GM21390 (cell line): Measurements from ENCODE around the gene CTTN.

Experiments
- ATAC-seq: cut with Tn5 transposase; IDR thresholded peaks from one replicate; pipeline ENCODE4 v1.9.1; 2021; ENCODE audit not compliant: unreplicated experiment

The CTTN gene

DNA sequence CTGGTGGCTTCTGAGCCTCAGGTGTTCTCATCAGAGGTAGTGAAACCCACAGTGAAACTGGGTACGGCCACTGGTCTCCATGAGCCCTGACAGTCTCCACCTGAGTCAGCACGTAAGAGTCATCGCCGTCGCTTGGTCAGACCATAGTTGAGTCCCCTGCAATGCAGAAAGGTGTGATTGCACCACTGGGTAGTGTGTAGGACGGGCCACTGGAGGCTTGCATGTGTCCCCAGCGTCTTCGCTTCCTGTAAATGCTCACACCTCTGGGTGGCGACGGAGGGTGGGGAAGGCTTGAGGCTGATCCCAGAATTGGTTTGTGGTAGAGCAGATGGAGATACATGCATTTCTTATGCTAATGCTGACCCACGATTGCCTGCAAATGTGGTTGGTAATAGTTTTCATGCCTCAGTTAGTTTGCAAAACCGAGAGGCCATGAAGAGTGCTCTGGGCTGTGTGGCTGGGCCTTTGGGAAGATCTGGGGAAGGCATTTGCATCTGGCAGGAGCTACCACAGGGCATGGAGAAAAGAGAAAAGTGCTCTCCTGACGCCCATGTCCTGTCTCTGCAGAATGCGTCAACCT, 26.5 kb downstream of the CTTN start:
- no peak for ATAC-seq

DNA sequence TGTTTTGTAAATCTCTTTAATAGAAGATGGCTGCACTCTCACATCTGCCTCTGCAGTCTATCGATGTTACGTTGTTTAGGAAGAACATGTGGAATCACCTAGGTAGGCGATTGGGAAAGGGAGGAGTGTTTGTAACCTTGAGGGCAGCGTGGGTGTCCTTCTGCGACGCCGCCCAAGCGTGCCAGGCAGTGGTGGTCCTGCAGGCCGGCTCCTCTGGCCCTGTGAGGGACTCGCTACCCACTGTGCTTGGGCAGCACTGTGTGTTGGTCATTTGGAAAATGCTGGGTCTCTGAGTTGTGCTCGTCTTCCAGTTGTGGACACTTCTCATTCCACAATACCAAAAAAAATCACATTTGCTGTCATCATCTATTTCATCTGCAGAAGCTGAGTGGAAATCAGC, 29.1 kb downstream of the CTTN start:
- ATAC-seq: no peak

DNA sequence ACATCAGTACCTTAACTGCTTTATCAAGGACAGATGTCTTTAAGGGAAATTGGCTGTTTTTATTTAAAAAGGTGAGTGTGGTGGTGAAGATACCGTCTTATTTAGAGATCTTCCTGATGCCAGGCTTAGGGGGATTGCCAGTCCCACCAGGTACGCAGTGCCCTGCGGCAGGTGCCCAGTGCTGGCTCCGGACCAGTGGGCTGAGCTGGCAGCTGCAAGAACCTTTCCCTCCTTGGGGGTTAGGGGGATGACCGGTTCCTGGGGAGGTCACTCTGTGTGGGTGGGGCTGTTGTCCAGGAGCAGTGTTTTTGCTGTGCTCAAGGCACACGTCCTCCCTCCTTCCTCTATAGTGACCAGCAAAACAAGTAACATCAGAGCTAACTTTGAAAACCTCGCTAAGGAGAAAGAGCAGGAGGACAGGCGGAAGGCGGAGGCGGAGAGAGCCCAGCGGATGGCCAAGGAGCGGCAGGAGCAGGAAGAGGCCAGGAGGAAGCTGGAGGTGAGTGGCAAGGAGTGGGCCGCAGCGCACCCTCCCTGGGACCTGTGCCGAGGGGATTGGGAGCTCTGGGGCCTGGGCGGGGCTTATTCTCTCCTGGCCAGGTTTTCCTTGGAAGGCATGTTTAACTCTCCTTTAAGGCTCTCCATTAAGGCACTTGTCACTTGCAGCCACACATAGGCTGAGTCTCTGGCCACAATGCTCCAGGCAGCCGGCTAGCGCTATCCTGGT, 30.5 kb downstream of the CTTN start:
- no peak for ATAC-seq

DNA sequence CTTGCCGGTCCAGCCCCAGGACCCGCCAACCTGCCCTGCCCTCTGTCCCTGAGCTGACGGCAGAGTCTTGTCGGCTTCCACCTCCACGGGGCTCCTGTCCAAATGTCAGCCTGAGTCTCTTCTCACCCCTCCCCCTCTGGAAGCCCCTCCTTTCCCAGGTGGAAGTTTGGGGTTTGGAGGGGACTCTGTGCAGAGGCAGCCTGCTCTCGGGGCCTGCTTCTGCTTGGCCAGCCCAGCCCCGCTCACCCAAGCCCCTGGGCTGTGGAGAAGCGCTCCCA, 31.0 kb downstream of the CTTN start:
- ATAC-seq: no peak

DNA sequence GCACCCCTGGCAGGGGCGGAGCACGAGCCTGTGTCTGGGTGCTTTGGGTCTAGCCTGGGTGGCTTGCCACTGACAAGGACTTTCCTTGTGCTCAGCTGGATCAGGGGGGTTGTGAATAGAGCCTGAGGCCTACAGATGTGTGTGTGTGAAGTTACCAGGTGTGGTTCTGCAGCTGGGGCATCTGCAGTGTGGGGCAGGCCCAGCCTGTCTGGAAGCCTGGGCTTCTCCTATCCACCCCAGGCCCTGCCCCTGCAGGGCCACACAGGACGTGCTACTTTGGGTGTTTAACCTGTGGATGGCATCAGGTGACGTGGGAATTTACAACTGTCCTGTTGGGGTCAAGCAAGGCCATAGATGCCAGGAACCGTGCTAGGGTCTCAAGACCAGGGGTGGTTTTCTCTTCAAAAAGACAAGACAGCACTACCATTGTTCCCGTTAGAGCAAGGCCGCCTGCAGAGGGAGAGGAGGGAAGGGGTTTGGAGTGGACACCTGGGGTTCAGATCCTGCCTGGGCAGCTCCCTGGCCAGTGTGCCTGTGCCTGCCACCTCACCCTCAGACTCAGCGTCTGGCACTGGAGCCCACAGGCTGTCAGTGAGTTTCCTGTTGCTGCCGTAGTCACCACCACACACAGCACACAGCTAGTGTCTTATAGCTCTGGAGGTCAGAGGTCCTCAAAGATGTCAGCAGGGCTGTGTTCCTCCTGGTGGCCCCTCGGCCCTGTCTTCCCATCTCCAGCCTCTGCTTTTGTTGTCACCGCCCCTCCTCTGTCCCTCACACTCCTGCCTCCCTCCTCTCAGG, 31.6 kb downstream of the CTTN start:
- ATAC-seq: no peak

DNA sequence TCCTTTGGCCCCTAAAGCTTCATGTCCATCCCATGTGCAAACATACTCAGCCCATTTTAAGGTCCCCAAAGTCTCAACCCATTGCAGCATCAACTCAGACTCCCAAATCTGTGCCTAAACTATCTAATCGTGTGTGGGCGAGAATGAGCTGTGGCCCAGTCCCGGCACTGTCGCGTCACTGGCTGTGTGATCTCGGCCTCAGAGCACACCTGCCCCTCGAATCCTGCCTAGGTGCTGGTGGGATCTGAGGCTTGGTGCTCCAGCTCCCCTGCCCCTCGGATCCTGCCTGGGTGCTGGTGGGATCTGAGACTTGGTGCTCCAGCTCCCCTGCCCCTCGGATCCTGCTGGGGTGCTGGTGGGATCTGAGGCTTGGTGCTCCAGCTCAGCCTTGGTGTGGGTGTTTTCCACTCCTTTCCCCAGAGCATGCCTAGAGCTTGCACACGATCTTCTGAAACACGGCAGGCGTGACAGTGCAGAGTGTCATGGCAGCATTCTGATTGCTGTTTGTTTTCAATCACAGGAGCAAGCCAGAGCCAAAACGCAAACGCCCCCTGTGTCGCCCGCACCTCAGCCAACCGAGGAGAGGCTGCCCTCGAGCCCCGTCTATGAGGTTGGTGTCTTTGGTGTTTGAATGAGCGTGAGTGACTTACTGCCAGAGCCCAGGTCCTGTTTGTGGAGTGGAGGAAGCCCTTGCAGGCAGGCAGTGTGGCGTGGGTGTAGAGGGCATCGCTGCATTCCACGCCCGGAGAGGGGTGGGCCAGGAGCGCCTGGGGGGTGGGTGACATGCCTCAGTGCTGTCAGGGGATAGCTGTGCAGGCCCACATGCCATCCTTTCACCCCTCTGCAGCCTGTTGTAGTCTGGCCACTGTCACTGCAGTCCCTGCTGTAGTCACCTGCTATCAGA, 32.6 kb downstream of the CTTN start:
- ATAC-seq: no peak

DNA sequence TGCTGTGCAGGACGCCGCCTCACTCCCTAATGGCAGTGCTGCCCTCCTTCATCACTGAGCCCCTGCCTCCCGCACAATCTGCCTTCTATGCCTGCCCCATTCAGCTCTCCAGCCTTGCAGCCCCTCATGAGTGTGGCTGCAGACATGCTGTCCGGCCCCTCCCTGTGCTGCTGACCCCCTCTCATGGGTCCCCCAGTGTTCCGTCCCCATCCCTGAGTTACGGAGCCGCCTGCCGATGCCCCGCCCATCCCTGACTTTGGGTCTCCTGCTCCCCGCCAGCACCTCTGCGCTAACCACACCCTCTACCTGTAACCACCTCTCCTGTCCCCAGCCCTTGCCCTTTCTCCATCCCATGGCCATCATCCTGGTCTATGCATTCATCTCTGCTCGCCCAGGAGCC, 33.3 kb downstream of the CTTN start:
- ATAC-seq: no peak

DNA sequence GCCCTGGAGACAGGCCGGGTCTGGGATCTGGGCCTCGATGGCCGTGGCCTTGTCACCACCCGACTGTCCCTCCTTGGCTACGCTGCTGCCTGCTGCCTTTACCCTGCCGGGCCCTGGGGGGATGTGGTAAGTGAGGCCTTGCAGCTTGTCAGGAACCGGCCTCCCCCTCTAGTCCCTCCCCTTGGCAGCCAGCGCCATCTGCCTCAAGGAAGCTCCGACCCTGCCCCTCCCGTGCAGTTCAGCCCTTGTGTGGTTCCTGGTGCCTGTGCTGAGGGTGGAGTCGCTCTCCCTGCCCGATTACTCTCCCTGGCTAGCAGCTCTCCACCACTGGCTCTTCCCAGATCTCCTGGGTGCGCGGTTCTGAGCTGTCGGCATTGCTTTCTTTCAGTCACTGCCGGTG, 33.7 kb downstream of the CTTN start:
- ATAC-seq: no peak

DNA sequence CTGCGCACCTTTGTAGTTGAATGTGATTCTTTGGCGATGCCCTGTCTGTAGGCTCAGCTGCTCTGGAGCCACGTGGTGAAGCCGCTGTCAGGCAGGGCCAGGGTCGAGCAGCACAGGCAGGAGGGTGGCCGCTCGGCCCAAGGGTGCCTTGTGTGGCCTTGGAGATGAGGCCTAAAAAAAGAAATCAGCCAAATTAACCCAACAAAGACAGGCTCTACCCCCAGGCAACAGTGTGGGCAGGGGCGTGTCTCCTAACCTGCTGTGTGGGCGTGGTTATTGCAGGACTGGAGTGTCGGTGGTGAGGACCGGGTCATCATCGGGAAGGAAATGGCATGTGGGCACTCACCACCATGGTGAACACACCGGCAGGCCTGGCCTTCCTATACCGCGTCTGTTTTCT, 34.3 kb downstream of the CTTN start:
- no peak for ATAC-seq

DNA sequence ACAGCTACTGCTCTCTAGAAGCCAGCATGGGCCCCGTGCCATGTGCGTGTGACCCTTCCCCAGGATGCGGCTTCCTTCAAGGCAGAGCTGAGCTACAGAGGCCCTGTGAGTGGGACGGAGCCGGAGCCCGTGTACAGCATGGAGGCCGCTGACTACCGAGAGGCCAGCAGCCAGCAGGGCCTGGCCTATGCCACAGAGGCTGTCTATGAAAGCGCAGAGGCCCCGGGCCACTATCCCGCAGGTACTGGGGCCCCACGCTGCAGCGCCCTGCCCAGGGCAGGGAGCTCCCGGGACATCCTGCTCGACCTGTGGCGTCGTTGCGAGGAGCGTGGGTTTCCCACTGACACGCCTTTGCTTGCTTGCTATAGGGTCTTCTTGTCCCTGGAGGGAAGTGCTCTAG, 34.7 kb downstream of the CTTN start:
- no peak for ATAC-seq

DNA sequence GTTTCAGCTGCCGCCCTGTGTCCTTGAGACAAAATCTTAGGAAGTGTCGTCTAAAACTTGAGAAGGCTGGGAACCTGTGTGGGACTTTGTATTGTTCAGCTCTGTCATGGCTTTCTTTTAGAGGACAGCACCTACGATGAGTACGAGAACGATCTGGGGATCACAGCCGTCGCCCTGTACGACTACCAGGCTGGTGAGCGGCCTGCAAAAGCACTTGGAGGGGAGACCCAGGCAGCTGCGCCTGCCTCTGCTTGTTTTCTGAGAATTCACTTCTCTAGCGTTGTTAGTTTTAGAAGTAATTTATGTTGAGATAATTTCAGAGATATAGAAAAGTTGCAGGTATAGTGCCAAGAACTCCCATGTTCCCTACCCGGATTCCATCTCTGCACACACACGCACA, 35.2 kb downstream of the CTTN start:
- no peak for ATAC-seq

DNA sequence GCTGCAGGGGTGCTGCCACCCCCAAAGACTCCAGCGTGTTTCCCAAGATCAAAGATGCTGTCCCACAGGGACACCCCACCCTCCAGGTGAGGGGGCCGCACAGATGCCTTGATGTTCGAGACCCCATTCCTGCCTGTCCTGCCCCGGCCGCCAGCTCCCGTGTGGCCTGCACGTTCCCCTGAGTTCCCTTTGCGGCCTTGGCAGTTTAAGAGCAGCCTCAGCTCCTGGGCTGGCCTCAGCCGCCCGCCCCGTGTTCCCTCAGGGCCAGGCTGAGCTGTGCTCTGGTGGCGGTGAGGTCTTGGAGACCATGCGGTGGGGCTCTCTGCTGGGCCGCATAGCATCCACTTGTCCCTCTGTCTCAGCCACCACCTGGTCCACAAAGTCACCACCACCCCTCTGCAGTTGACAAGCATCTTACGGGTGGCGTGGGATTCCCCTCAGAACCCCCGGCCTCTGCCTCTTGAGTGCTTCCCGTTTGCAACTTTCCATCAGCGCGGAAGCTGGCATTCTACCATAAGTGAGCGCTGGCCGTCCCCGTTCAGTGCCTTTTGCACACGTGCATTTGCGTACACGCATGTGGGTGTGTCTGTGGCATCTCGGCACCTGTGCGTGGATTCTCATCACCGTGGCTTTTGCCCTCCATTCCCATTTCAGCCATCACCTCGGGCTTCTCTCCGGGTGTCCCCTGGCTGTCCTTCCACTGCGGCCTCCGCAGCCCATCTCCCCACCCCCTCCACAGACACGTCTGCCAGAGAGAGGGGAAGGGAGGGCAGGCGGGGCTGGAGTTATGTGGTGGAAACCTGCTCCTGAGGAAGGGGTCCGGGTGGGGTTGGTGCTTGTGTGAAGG, 35.9 kb downstream of the CTTN start:
- no peak for ATAC-seq

DNA sequence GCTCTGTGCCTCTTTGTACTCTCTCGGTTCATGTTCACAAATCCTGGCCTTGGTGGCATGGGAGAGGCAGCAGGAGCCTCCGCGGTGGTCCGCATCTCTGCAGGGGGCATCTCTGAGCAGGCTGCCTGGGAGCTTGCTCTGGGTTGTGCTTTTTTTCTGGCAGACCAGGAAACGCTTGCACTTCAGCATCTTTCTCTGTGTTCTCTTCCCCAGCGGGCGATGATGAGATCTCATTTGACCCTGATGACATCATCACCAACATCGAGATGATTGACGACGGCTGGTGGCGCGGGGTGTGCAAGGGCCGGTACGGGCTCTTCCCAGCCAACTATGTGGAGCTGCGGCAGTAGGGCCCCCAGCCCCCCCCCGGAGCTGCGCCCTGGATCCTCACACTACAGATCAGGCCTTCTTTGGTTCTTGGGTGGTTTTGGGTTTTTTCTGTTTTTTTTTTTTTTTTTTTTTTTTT, 36.5 kb downstream of the CTTN start:
- ATAC-seq: no peak

DNA sequence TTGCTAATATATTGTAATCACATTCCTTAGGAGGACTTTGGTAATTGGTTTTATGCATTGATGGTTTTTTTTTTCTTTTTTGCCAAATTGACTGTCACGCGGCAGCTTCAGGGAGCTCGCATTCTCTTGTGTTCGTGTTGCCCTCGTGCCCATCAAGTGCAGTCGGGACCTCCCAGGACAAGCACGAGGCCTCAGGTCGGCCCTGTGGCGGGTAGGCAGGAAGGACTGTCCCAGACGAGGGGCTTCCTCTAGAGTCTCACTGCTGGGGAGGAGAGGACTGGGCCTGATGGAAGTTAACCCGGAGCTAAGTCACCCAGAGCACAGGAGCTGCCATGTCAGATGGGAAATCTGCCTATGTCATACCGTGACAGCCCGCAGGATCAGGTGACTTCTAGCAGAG, 37.0 kb downstream of the CTTN start:
- ATAC-seq: no peak

DNA sequence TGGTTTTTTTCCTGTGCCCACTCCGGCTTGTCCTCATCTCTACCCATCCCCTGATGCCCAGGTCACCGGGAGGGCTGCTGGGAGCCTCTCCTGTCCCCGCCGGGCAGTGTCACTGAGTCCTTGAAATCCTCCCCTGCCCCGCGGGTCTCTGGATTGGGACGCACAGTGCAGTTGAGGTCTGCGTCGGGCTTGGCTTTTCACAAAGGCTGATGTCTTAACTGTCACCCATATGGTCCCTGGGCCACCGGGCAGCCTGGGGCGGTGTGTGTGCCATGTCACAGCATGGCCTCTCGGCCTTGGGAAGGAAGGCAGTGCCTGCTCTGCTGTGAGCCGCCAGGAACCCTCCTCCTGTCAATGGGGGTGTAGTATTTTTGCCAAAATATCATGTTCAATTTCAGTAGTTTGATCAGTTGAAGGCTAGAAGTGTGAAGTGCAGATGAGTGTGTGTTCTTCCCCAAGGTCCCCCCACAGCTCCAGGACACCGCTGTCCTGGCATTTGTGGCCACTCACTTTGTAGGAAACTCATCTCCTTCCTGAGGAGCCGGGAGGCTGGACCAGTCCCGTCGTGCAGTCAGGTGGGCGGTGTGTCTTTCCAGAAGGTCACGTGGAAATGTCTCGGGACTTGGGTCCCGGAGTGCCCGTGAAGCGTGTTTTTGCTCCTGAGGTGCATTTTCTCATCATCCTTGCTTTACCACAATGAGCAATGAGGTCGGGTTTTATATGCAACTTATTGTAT, 37.6 kb downstream of the CTTN start:
- ATAC-seq: no peak

DNA sequence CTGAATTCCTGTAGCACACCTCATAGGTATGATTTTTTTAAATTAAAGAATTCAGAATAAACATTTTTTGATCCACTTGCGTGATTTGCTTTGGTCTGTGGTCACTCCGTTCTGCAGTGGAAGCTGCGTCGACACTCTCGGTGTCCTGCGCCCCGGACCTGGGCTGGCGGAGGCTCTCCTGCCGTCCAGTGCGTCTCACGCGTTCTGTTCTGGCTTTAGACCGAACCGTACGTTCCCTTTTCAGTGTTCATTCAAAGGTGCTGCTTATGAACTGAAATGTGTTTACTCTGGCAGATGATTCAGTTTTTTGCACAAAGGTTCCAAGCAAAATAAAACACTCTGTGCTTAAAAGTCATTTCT, 38.2 kb downstream of the CTTN start:
- no peak for ATAC-seq

DNA sequence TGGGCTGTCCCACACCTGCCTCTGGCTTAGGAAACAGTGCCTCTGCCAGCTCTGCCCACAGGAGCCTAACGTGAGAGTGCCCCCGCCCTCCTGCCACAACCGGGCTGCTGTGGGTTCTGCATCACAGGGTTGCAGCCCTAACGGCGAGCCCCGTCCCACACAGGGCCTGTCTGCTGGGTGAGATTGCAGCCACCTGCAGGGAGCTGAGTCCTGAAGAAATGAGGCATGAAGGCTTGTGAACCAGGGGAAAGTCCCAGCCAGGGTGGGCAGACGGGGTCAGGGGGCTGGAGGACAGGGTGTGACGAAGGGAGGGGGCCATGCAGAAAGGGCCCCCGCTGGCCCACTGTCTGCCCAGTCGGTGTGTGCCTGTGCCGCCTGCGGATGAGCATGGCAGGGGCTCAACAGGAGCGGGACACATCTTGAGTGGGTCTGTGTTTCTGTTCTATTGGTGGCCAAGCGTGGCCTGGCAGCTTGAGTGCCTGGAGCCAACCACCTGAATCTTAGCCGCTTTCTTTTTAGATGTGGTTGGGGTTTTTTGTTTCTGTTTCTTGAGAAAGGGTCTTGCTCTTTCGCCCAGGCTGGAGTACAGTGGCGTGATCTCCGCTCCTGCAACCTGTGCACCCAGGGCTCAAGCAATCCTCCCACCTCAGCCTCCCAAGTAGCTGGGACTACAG, 38.9 kb downstream of the CTTN start:
- no peak for ATAC-seq

DNA sequence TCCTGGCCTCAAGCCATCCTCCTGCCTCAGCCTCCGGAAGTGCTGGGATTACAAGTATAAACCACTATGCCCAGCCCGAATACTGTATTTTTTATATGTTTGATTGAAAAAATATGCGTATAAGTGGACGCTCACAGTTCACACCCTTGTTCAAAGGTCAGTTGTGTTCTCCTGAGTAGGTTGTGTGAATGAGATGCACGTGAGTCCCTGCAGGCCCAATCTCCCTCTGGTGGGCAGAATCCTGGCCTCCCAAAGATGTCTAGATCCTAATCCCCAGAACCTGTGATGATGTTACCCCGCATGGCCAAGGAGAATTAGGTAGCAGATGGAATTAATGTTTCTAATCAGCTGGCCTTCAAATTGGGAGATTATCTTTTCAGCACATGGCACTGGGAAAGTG, 41.9 kb downstream of the CTTN start:
- ATAC-seq: no peak

DNA sequence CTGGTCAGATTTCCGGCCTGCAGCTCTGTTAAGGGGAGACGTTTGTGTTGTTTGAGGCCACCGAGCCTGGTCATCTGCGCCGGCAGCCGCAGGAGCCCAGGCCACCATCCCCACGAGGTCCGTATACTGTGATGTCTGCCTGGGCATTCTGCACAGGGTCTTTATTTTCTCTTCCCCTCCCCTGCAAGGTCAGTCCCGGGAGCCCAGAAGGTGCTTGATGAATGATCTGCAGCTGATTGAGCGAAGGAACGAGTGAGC, 45.4 kb downstream of the CTTN start:
- no peak for ATAC-seq

DNA sequence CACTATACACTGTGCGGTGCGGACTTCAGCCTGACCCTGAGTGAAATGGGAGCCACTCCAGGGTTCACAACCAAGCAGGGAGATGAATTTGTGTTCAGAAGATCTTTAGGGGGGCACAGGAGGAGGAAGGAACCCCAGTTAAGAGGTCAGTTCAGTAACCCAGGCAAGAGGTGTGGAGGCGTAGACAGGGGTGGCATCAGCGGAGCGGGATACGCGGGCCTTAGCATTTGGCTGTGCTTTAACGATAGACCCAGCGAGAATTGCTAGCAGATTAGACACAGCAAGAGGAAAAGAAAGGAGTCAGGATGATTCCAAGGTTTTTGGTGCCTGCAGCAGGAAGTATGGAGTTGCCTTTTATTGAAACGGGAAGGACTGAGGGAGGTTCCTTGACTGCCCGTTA, 46.8 kb downstream of the CTTN start:
- ATAC-seq: no peak
